CD14-positive monocyte (primary cell): ENCODE data around the gene TTC39B. TPM values are rescaled to one million over a fixed set of nuclear protein-coding genes. Genes with fewer than 3 reads are reported as not detected.

Source experiments
- DNase-seq, 3 donors: peaks; one replicate each; pipeline ENCODE4 v3.0.0-alpha.2; 2011 to 2022
- H2AFZ ChIP-seq: 2 replicates; pipeline ENCODE4 v1.6.0; 2012; ENCODE audit warnings: mild to moderate bottlenecking, low read depth, low read length, inconsistent platforms; ENCODE audit not compliant: insufficient read depth, poor library complexity, severe bottlenecking
- H3K27ac ChIP-seq, 2 donors: 1 replicate in 1 of 2; 2 replicates in 1 of 2; pipeline ENCODE4 v1.5.1; 2012 to 2013; ENCODE audit warnings: low read length in 2 of 2, control low read depth in 1 of 2, inconsistent platforms in 1 of 2, low read depth in 1 of 2, mild to moderate bottlenecking in 1 of 2
- H3K27me3 ChIP-seq, 2 donors: one replicate each; pipeline versions ENCODE4 v1.6.0 to v1.6.1; 2011 to 2013; ENCODE audit warnings: low read length in 2 of 2; ENCODE audit not compliant: control insufficient read depth in 2 of 2, insufficient read depth in 2 of 2
- H3K36me3 ChIP-seq, 2 donors: replicated peaks in 1 of 2; 1 replicate in 1 of 2; 2 replicates in 1 of 2; pipeline versions ENCODE4 v1.5.1 to v1.6.1; 2012 to 2013; ENCODE audit warnings: low read length in 2 of 2, control low read depth in 1 of 2, inconsistent platforms in 1 of 2, mild to moderate bottlenecking in 1 of 2; ENCODE audit not compliant: insufficient read depth in 2 of 2, control insufficient read depth in 1 of 2
- H3K4me1 ChIP-seq, 2 donors: 1 replicate in 1 of 2; 2 replicates in 1 of 2; pipeline versions ENCODE4 v1.5.1 to v1.6.1; 2012 to 2013; ENCODE audit warnings: low read length in 2 of 2, control low read depth in 1 of 2, inconsistent platforms in 1 of 2, mild to moderate bottlenecking in 1 of 2, moderate library complexity in 1 of 2; ENCODE audit not compliant: insufficient read depth in 2 of 2, control insufficient read depth in 1 of 2
- H3K4me2 ChIP-seq: replicated peaks from 2 replicates; pipeline ENCODE3; 2012; ENCODE audit warnings: low read length, moderate library complexity, mild to moderate bottlenecking; ENCODE audit not compliant: poor library complexity, severe bottlenecking; ENCODE audit errors: extremely low read depth
- H3K4me3 ChIP-seq, 3 experiments: fragments of 200-600 bp in 1 of 3; sonication (generic) in 1 of 3; replicated peaks in 1 of 3; 1 replicate in 2 of 3; 2 replicates in 1 of 3; pipeline ENCODE4 v1.5.1; 2011 to 2013; ENCODE audit warnings: low read length in 3 of 3, mild to moderate bottlenecking in 3 of 3, control low read depth in 2 of 3, low read depth in 2 of 3, inconsistent platforms in 1 of 3, moderate library complexity in 1 of 3
- H3K79me2 ChIP-seq: 2 replicates; pipeline ENCODE4 v1.6.0; 2012; ENCODE audit warnings: mild to moderate bottlenecking, control low read depth, inconsistent platforms, low read length, moderate library complexity; ENCODE audit not compliant: insufficient read depth
- H3K9ac ChIP-seq: 2 replicates; pipeline ENCODE4 v1.6.0; 2017; ENCODE audit warnings: low read length, mild to moderate bottlenecking; ENCODE audit not compliant: insufficient read depth, poor library complexity, severe bottlenecking
- H3K9me3 ChIP-seq, 2 donors: replicated peaks in 1 of 2; 1 replicate in 1 of 2; 2 replicates in 1 of 2; pipeline versions ENCODE4 v1.5.1 to v1.6.1; 2012 to 2013; ENCODE audit warnings: low read length in 2 of 2, control low read depth in 1 of 2; ENCODE audit not compliant: control insufficient read depth in 1 of 2, insufficient read depth in 1 of 2
- H4K20me1 ChIP-seq: 2 replicates; pipeline ENCODE4 v1.6.0; 2012; ENCODE audit warnings: mild to moderate bottlenecking, low read length, control low read depth, moderate library complexity; ENCODE audit not compliant: insufficient read depth
- H3K27ac Mint-ChIP-seq, 7 donors: one replicate each; pipeline ENCODE4 v1.8.0; 2020; ENCODE audit warnings: mild to moderate bottlenecking in 7 of 7, mixed read lengths in 7 of 7, moderate library complexity in 6 of 7, inconsistent platforms in 2 of 7
- H3K27me3 Mint-ChIP-seq, 3 donors: one replicate each; pipeline ENCODE4 v1.8.0; 2021 to 2022; ENCODE audit warnings: low read depth in 3 of 3, mild to moderate bottlenecking in 3 of 3, mixed read lengths in 3 of 3, moderate library complexity in 3 of 3, inconsistent platforms in 1 of 3
- H3K36me3 Mint-ChIP-seq, 2 donors: one replicate each; pipeline ENCODE4 v1.8.0; 2020; ENCODE audit warnings: mixed read lengths in 2 of 2, inconsistent platforms in 1 of 2, mild to moderate bottlenecking in 1 of 2
- H3K4me1 Mint-ChIP-seq: one replicate; pipeline ENCODE4 v1.8.0; 2020; ENCODE audit warnings: mild to moderate bottlenecking, mixed read lengths
- H3K4me3 Mint-ChIP-seq, 2 donors: one replicate each; pipeline ENCODE4 v1.8.0; 2020; ENCODE audit warnings: mild to moderate bottlenecking in 2 of 2, mixed read lengths in 2 of 2, moderate library complexity in 1 of 2
- H3K9me3 Mint-ChIP-seq, 7 donors: one replicate each; pipeline ENCODE4 v1.8.0; 2020 to 2022; ENCODE audit warnings: mixed read lengths in 7 of 7, mild to moderate bottlenecking in 6 of 7, moderate library complexity in 6 of 7, inconsistent platforms in 2 of 7
- WGBS: methylation state at CpG from one replicate; pipeline ENCODE4 v1.1.5; 2013; ENCODE audit warnings: missing lambda C conversion rate; ENCODE audit not compliant: insufficient coverage; 5-methylcytosine and 5-hydroxymethylcytosine counted together
- intact Hi-C, 2 donors: fragments of 100-400 bp; cut with micrococcal nuclease; formaldehyde crosslinking; loops; one replicate each; pipeline versions ENCODE4 v1.15.0 to v1.15.1; 2023
- polyA plus RNA-seq, 3 donors: library from polyadenylated mRNA; depleted of rRNA in 1 of 3; unstranded in 2 of 3; stranded (reverse) in 1 of 3; fragments of 300-500 nt in 2 of 3; fragments of >200 nt in 1 of 3; fragmentation: Illumina TruSeq in 2 of 3; gene quantifications; 1 replicate in 2 of 3; 2 replicates in 1 of 3; pipeline ENCODE4 v1.2.3, GENCODE V29; 2012 to 2021
- TF ChIP-seq, protein P1 (sequence below): fragments of 200-600 bp; IDR thresholded peaks from one replicate; pipeline ENCODE4 v1.8.0; 2022; ENCODE audit warnings: antibody characterized with exemption, mild to moderate bottlenecking

The TTC39B gene
- polyA plus RNA-seq, 3 donors = 0.87 to 5.3 (median 3.1) TPM

DNA sequence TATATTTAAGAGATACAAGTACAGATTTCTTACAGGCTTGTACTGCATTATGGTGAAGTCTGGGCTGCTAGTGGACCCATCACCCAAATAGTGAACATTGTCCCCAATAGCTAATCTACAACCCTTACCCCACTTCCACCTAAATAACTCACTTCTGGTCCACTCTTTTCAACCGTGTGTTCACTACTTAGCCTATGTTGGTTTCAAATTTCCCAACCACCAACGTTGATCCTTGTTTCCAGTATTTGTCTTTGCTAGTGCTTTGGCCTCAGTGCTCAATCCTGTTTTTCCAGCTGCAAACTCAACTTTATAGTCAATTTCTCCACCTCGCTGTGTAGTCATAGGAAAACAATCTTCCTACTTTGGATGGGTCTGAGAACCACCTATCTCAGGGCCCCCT, 45.3 kb upstream of the TTC39B start:
- H3K9ac ChIP-seq = no peak overlapping the region
- H3K79me2 ChIP-seq = no peaks in the 10 kb centered on the region
- no peaks in the 10 kb centered on the region for H3K36me3 ChIP-seq
- no peak overlapping the region for H3K27ac Mint-ChIP-seq
- DNase-seq = no peak
- no peak overlapping the region for H2AFZ ChIP-seq
- intact Hi-C loops = no loop called here
- WGBS = 88% methylated on average over 1 of the region's 3 CpGs
- H3K4me1 ChIP-seq = no peaks in the 10 kb centered on the region
- no peak overlapping the region for H3K4me3 ChIP-seq
- peaks cover 0 to 3% (median 0%) of the 10 kb centered on the region in 3 donors for H3K27me3 Mint-ChIP-seq
- H3K4me3 Mint-ChIP-seq = no peak overlapping the region
- H3K36me3 Mint-ChIP-seq = no peaks in the 10 kb centered on the region
- H3K4me2 ChIP-seq = no peak overlapping the region
- H3K27ac ChIP-seq = no peak overlapping the region
- no peaks in the 10 kb centered on the region for H4K20me1 ChIP-seq
- TF ChIP-seq, protein P1, sequence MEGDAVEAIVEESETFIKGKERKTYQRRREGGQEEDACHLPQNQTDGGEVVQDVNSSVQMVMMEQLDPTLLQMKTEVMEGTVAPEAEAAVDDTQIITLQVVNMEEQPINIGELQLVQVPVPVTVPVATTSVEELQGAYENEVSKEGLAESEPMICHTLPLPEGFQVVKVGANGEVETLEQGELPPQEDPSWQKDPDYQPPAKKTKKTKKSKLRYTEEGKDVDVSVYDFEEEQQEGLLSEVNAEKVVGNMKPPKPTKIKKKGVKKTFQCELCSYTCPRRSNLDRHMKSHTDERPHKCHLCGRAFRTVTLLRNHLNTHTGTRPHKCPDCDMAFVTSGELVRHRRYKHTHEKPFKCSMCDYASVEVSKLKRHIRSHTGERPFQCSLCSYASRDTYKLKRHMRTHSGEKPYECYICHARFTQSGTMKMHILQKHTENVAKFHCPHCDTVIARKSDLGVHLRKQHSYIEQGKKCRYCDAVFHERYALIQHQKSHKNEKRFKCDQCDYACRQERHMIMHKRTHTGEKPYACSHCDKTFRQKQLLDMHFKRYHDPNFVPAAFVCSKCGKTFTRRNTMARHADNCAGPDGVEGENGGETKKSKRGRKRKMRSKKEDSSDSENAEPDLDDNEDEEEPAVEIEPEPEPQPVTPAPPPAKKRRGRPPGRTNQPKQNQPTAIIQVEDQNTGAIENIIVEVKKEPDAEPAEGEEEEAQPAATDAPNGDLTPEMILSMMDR = no peak
- peaks cover 0 to 3% (median 1%) of the 10 kb centered on the region in 7 donors for H3K9me3 Mint-ChIP-seq
- H3K4me1 Mint-ChIP-seq = peaks cover 4% of the 10 kb centered on the region
- no peaks in the 10 kb centered on the region for H3K27me3 ChIP-seq
- H3K9me3 ChIP-seq = no peaks in the 10 kb centered on the region

DNA sequence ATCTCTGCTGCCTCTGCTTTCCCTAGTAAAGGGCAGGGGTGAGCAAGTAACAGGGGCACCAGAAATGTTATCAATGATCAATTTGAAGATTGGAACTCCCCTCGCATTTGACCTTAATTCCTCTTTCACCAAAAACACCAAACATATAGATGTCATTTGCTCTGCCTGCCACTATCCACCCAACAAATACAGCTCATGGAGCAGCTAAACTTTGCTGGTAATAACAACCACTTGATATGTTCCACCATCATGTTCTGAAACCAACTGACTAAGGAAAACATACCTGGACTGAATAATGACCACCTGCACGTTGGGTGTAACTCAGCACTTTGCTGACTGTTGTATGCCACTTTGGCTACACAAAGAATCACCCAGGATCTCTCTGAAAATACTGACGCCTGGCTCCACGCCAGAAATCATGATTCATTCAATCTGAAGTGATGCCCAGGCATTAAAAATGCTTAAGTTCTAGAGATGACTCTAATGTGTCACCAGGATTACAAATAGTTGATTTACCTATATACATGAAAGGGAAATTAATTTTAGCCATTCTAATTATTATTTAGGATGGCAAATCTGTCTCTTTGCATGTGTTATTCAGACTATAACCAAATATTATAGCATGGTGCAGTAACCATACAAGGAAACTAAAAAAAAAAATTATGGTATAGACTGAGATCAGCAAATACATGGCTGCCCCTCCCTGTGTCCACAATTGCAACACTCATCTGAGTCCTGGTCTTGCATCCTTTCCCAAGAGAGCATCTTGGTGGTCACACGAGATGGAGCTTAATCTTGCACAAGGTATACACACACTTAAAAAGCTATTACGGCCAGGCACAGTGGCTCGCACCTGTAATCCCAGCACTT, 43.1 kb upstream of the TTC39B start:
- Histone ChIP-seq H3K27ac (no peak overlapping the region), H2AFZ (no peak overlapping the region), H3K27me3 (no peaks in the 10 kb centered on the region), H3K9me3 (no peaks in the 10 kb centered on the region), H3K4me3 (no peak overlapping the region), H3K36me3 (no peaks in the 10 kb centered on the region), H4K20me1 (no peaks in the 10 kb centered on the region), H3K9ac (no peak overlapping the region), H3K4me1 (no peaks in the 10 kb centered on the region), H3K79me2 (no peaks in the 10 kb centered on the region), H3K4me2 (no peak overlapping the region)
- intact Hi-C loops = no loop called here
- no peak overlapping the region for H3K27ac Mint-ChIP-seq
- no peak overlapping the region for H3K4me3 Mint-ChIP-seq
- H3K27me3 Mint-ChIP-seq = peaks cover 0 to 3% (median 0%) of the 10 kb centered on the region in 3 donors
- TF ChIP-seq, protein P1 = no peak
- H3K36me3 Mint-ChIP-seq = no peaks in the 10 kb centered on the region
- 63% methylated on average over 2 of the region's 7 CpGs for WGBS
- no peaks in the 10 kb centered on the region for H3K4me1 Mint-ChIP-seq
- peaks cover 0 to 3% (median 1%) of the 10 kb centered on the region in 7 donors for H3K9me3 Mint-ChIP-seq
- no peak for DNase-seq
